PC-9 (cell line): ENCODE results near the gene ANKRD61.

Experiments used
- CTCF ChIP-seq: fragments of 200-600 bp; sonication (generic); conservative IDR thresholded peaks from 2 replicates; pipeline ENCODE4 v1.6.1; 2017; ENCODE audit warnings: mixed run types, antibody characterized with exemption, mild to moderate bottlenecking, moderate library complexity
- EZH2 ChIP-seq: fragments of 200-600 bp; sonication (generic); IDR thresholded peaks from 2 replicates; pipeline ENCODE4 v1.8.0; 2017; ENCODE audit warnings: antibody characterized with exemption, low read depth

DNA sequence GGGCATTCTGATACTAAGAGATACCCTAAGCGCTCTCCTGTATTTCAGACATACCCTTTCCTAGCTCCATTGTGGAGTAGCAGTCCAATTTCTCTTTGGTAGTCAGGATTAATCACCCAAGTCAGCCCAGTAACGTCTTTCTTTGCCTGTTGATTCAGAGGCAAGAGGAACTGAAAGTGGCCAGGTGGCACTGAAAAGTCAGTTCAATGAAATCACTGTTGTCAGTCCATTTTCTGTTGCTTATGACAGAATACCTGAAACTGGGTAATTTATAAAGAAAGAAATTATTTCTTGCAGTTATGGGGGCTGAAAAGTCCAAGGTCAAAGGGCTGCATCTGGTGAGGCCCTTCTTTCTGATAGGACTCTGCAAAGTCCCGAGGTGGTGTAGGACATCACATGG is 40.2 kb downstream of the ANKRD61 start:
- TF ChIP-seq CTCF, result no peak
- TF ChIP-seq EZH2, result no peak
